Renal cortex interstitium (tissue), 11 donors: ENCODE results near the gene CARMIL1. TPM values are rescaled to one million over a fixed set of nuclear protein-coding genes. Genes with fewer than 3 reads are reported as not detected.

Experiments used
- DNase-seq, 11 donors: peaks; one replicate each; pipeline ENCODE4 v3.0.0-alpha.2; 2013; ENCODE audit warnings: low read depth in 9 of 11, low spot score in 4 of 11; ENCODE audit errors: extremely low read depth in 1 of 11
- polyA plus RNA-seq, 3 donors: library from polyadenylated mRNA; unstranded; fragments of 120-200 nt; gene quantifications; one replicate each; pipeline ENCODE4 v1.2.1, GENCODE V29; 2013; ENCODE audit not compliant: insufficient read length in 3 of 3

Gene CARMIL1
- polyA plus RNA-seq, 3 donors = 87.1 to 120 (median 120) TPM

DNA sequence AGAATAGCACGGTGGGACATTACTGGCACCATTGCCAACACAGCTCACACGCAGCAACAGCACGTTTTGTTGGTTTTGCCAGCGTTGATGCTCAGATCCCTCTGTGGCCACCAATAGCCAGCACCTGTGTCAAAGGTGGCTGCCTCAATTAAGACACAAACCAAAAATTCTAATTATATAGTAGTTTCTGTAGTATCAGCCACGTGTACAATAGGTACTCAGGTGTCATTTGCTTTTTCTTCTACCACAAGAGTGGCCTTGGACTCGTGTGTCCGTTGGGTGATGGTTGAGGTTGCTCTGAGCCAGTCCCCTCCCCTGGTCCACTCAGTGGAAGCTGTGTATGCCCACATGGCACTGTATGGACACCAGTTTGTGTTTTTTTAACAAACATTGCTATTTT, 105.1 kb downstream of the CARMIL1 start:
- no peak for DNase-seq

DNA sequence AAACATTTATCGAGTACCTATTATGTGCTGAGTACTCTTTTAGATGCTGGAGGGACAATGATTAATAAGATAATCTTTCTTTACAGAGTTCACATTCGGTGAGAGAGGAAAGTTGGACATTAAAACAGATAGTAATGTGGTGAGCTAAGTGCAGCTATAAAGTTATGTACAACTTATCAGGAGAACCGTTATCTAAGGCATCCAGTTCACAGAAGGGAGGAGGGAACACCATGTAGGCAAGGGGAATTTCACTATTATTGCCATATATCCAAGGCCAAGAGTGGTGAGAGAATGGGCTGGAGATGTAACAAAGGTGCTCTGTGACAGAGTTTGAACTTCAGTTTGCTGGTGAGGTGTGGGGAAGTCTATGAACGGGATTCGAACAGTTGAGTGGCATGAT, 105.8 kb downstream of the CARMIL1 start:
- no peak for DNase-seq

DNA sequence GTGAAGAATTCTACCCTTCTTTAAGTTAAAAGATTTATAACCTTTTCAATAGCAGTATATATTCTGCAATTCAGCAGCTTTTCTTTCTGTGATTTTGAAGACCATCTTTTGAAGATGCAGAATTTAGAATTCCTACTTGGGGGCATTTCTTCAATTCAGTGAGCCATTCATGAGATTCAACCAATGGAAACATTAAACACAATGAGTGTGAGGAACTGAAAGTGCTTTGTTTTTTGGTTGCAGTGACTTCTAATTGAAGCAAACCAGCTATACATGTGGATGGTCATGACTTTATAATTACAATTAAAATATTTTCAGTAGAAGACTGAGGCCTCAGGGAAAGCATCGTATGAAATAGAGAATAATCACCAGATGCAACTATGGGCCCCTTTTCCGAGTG, 108.3 kb downstream of the CARMIL1 start:
- no peak for DNase-seq

DNA sequence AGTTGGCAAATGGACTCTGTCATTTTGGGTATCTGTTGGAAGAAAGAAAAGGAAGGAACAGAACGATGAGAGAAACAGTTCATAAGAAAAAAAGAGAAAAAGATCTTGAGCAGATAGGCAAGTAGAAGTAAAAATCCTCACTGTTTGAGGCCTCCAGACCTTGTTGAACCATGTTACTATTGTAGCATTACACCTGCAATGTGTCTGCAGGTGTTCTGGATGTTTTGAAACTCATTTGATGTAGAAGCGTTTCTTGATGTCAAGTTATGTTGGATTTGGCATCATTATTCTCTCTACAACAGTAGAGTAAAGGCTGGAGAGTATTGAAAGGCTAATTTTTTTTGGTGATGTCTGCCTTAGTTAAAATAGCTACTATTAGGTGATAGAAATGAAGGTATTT, 108.7 kb downstream of the CARMIL1 start:
- DNase-seq = no peak

DNA sequence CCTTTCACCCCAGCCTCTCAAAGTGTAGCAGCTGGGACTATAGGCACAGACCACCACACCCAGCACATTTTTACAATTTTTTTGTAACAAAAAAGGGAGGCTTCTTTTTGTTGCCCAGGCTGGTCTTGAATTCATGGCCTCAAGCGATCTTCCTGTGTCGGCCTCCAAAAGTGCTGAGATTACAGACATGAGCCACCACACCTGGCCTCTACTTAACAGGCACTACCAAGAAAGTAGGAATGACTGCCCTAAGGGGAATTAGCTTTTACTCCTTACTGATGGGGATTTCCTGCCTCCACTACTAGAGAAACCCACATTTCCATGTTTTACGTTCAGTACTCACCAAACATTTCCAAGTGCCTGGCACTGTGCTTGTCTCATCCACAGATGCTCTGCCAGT, 109.6 kb downstream of the CARMIL1 start:
- no peak for DNase-seq

DNA sequence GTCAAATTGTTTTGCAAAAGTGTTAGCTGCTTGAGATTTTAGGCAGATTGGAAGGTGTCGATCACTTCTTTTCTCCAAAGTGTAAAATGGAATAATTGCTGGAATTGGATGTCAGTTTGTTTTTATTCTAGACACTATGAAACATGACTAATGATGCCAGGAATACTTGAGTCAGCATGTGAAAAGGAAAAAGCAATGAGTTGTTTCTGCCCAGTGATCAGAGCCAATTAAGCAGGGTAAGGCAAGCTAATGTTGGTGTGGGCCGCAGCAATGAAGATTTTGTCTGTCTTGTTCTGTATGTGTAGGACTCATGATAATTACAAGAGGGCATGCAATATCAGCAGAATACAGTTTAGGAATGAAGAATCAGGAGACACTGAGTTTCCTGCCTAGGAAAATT, 110.3 kb downstream of the CARMIL1 start:
- no peak for DNase-seq

DNA sequence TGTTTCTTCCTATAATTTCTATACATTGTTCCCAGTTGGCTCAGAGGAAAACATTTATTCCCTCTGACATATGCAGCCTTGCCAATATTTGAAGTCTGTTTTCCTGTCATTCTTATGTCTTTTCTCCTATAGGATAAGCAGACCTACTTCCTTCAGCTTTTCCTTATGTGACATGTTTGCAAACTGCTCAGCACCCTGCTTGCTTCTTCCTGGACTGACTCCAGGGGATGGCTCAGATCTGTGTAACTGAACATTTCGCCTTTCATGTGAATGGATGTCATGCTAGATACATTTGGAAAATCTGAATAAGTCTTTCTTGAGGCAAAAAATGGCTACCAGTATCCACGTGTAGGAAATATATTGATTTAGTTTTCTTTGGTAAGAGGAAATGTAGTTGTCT, 113.2 kb downstream of the CARMIL1 start:
- no peak for DNase-seq

DNA sequence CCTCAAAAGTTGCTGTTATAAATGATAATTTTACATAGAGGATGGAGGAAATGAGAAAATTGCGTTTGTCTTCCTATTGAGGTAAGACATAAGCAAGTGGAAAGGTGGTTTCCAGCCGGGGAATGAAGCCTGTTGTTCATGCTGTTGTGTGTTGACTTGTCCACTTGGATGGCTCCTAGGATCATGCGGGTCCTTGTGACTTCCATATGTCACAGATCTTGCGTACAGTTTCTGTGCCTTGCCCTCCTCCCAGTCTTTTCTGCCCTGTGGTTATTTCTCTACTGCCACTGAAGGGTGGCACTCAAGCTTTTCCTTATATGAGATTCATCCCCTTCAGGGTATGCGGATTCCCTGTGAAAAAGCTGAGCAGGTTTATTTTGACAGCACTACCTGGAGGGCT, 116.6 kb downstream of the CARMIL1 start:
- DNase-seq = no peak

DNA sequence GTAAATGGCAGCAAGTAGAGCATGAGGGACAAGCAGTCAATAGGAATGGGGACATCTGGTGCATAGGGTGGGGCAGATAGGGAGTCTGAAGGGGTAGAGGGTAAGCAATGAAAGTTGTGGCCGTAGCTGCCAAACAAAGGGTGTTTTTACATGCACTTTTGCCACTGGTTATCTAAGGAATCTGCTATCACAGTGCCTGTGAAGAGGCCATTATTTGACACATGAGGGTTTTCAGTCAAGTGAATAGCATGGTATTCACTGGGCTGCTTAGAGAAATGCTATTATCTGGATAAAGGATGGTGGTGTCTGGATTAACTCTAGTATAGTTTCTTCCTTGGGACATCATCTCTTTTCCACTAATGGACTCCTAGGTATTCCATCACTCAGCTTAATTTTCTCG, 118.2 kb downstream of the CARMIL1 start:
- DNase-seq = no peak

DNA sequence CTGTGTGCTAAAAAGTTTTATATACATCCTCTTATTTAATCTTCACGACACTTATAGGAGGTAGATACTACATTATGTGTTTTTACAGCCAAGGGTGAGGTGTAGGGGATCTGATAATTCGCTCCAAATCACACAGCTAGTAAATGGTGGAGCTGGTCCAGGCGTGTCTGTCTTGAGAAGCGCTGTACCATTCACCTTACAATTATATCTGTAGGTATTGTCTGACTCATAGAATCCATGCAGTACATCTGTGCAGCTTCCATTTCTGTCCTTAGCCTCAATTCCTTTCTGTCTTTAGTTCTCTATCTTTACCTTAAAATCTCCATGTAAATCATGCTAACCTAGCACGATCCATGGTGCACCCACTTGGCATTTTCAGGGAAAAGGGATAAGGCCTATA, 120.7 kb downstream of the CARMIL1 start:
- DNase-seq = no peak

DNA sequence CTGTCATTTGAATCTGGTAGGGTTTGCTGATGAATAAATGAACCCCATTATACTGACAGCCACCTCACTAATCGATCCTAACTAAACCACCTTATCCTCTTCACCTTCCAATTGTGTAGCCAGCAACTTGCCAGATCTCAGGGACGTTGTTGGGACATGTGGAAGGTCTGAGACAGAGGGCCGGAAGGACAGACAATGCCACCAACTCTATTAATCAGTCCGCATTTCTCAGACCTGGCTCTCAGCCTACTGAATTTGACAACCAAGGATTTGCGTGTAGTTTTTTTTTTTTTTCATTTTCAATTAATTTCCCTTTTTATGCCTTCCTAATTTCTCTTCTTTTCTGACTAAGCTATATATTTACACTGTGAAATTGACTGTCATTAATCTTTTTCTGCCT, 122.5 kb downstream of the CARMIL1 start:
- DNase-seq = no peak

DNA sequence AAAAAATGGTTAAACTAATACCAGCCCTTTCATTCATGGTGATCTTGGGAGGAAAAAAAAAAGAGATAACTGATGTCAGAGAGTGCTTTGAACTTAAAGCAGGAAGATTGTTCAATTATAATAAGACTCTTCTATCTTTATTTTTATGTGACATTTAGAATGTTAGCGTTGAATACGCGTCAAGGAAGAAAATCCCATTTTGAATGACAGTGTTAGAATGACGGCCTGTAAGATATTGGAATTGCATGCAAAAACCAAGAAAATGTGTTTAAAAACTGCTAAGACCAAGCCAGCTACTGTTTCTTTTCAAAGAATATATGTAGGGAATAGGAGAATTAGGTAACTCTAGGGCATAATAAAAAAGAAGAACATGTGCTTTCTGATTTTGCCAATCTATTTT, 123.0 kb downstream of the CARMIL1 start:
- DNase-seq = no peak

DNA sequence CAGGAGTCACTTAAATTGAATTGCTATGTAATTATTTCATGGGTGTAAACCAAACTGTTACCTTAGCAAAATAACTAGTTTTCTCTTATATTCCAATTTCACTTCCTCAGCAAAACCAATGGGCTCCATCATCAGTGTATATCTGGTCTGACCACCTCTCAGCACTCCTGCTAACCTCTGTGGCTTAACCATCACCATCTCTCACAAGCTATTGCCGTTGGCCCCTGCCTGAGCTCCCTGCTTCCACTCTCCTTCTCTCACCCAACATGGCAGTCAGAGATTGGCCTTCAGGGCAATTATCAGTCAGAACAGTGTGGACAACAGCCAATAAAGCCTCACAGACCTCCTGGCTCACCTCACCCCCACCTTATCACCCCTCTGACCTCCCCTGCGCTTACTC, 124.0 kb downstream of the CARMIL1 start:
- DNase-seq = no peak

DNA sequence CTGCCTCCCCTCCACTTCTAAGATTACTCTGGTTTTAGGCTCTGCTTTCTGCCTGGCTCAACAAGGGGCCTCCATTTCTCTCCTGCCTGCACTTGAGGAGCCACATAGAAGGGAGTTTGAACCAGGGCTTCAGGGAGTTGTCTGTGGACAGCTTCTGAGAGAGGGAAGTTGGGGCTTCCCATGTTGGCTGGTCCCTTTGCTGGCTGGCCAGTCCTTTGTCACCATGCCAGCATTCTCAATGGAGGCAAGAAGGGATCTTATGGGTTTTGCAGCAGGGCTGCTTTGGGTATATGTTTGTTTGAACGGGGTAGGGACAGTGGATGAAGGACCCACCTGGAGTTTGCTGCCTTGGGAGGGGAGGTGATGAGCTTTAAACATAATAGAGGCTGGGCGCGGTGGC, 124.9 kb downstream of the CARMIL1 start:
- DNase-seq = no peak

DNA sequence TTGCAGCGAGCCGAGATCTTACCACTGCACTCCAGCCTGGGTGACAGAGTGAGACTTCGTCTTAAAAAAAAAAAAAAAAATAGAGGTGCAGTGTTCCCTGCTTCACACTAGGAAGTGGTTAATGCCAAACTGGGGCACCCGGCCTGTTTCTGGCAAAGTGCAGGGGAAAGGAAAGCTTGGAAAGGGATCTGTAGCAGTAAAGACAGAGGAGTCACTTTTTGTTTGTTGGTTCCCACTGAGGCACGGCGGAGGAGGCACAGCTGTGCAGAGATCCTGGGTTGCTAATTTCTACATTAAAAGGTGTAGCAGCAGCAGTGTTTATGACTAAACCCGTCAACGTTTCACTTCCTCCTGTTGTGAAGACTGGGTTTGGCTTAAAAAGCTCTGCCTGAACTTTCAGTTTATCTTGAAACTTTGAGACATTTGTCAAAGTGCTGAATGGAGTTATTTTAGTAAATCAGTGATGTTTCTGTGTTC, 125.6 kb downstream of the CARMIL1 start:
- no peak for DNase-seq

DNA sequence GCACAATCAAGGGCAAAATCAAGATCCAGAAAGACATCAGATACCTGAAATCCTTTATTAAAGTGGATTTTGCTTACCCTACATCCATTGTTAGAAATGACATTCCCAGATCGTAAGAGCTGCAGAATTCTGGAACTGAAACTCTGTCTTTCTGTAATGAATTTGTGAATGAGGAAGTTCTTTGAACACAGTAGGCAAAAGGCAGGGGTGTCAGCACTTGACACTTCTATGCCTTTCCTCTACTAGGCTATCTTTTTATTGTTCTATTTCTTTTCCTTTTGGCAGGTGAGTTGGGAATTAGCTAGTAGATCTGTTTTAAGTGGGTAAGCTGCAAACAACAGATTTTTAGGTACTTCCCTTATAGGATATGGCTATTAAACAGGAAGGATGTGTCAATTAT, 126.3 kb downstream of the CARMIL1 start:
- no peak for DNase-seq

DNA sequence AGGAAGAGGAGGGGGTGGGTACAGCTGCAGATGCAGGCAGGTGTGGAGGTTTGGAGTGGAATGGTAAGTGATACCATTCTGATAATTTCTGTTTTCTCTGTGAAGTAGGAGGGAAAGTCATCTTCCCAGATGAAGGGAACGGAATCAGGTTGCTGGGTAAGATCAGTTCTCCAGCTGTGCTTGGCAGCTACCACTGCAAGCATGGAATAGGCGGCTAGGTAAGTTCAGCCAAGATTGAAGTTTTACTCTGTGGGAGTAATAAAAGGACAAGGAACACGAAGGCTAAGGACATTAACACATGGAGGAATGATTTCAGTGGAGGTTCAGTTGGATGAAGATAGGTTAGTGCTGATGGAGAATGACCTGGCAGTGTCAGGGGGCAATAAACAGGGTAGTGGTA, 128.3 kb downstream of the CARMIL1 start:
- no peak for DNase-seq

DNA sequence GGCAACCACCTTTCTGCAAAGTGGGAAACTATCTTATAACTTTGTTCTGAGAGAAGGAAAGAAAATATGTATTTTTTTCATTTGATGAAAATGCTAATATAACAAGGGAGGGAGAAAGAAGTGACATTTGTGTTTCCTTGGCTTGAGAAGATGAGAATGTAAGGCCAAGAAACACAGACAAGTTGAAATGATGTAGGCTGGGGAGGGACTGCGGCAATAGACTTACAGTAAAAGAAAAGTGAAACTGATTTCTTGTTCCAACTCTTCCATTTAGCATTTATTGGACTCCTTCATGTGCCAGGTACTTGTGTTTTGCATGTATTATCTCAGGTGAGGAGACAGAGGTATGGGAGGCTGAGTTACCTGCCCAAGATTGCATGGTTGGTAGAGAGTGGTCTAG, 130.9 kb downstream of the CARMIL1 start:
- DNase-seq = no peak

DNA sequence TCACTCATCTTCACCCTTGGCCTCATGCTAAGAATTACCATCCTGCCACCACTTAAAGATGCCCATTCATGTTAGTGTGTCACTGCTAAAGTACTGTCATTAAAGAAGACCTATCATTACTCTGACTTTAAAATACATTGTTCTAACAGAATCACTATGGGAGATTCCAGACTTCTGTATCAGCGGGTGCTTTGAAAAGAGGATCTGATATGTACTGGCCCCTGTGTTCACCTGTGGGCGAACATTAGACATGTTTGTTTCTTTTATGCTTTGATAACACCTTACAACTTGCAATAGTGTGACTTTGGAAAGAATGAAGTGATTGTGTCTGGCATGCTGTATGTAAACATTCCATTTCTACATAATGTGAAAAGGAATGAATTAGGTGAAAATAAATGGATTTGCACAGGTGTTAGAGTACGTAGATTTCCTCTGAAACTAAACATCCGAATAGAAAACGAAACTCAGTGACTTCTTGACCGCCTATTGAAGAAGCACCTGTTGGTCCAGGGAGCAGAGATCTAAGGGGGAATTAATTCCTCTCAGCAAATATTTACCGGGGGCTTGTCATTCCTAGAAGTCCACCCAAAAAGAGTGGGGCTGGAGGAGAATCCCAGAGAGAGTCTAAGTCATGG, 132.3 kb downstream of the CARMIL1 start:
- DNase-seq = no peak

DNA sequence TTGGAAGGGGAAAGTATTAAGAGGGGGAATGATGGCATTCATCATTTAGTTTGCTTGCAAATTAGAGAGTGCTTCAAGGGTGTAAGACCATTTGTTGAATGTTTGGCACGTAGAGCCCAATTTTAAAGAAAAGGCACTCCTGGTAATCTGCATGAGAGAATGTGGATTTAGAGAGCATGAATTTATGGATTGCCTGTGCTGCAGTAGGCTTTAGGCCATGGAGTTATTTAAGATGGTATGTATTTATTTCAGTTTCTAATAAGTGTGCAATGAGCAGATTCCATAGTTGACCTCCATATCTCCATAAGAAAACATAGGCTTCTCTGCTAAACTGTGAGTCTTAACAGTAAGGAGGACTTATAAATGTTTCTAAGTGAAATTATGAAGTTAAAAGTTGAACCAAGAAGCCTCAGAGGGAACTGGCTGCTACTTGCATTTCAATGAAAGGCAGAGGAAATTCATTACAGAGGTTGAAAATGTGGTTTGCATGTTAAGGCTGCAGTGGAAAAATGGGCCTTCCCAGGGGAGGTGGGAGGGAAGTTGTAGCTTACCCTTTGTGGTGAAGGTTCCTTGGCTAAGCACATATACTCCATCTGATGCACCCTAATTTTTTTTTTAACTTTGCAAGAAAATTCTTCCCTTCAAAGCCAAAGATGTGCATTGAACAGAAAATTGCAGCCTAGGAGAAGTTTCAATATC, 134.2 kb downstream of the CARMIL1 start:
- no peak for DNase-seq

DNA sequence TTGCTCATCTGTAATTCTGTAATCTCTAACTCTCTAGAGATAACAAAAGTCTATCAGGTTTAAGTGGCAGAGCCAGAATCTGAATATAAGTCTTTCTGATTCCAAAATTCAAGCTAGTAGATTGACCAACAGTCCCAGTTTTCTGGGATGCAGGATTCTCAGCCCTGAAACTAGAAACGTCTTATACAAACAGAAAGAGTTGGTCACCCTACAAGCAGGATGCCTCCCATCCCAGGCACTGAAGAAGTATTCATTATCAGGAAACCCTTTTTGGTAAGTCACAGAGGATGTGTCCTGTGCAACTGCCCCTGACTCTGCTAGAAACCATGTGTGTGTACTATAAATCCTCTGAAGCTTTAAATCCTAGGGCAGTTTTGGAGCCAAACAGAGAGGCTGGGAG, 135.0 kb downstream of the CARMIL1 start:
- no peak for DNase-seq
